Activated naive CD8-positive, alpha-beta T cell treated with anti-CD3 and anti-CD28 coated beads, Interleukin-2, amount 50 U/mL, for 24 hours (primary cell): Measurements from ENCODE around the gene THNSL1.

Experiments
- ATAC-seq: fragments of 150-1000 bp; cut with Tn5 transposase; one replicate; pipeline ENCODE4 v1.10.0; 2021
- DNase-seq: peaks from one replicate; pipeline ENCODE4 v3.0.0; 2021
- H3K27ac Mint-ChIP-seq: one replicate; pipeline ENCODE4 v1.8.0; 2021; ENCODE audit warnings: mild to moderate bottlenecking, mixed read lengths
- H3K27me3 Mint-ChIP-seq: one replicate; pipeline ENCODE4 v1.8.0; 2021; ENCODE audit warnings: mixed read lengths
- H3K36me3 Mint-ChIP-seq: one replicate; pipeline ENCODE4 v1.8.0; 2021; ENCODE audit warnings: low read depth, mixed read lengths
- H3K4me1 Mint-ChIP-seq: one replicate; pipeline ENCODE4 v1.8.0; 2021; ENCODE audit warnings: mixed read lengths
- H3K4me3 Mint-ChIP-seq: one replicate; pipeline ENCODE4 v1.8.0; 2021; ENCODE audit warnings: mild to moderate bottlenecking, moderate library complexity, mixed read lengths
- H3K9me3 Mint-ChIP-seq: one replicate; pipeline ENCODE4 v1.8.0; 2021; ENCODE audit warnings: mixed read lengths

The THNSL1 gene

DNA sequence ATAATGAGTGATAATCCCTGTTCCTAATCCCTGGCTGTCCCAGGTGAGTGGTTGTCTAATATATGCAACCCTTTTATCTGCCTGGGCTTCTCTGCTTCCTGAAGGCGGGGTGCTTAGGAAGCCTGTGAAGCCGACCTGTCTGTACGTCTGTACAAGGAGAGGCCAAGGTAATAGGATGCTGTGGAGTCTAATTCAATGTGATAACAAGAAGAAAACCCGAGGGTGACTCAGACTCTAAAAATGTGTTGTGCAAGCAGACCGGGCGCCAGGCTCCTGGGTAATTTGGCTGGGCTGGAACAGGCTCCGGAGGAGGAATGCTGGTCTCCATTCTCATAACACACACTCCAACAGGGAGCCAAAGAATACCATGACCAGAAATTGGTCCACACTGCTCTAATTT lies 43.6 kb downstream of the THNSL1 start:
- ATAC-seq: no peak
- DNase-seq: no peak
- Mint-ChIP-seq H3K36me3 (no peaks in the 10 kb centered on the region), H3K27ac (no peak overlapping the region), H3K27me3 (peaks cover 2% of the 10 kb centered on the region), H3K9me3 (peaks cover 3% of the 10 kb centered on the region), H3K4me3 (no peak overlapping the region), H3K4me1 (peaks cover 24% of the 10 kb centered on the region)

DNA sequence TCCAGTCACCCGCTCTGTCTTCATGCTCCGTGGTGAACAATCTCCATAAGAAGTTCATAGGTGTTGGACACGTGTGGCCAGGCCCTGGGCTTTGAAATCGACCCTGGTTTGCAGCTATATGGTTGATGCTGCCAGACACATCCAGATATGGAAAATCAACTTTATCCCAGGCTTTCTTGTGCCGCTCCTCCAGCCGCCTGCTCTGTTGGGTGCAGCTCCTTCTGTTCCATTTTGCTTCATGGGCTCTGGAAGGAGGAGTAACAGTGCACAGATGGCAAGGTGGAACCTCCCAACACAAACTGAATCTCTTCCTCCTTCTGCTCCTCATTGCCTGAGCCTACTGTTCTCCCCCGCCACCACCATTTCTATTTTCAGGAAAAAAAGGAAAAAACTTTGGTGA lies 44.7 kb downstream of the THNSL1 start:
- H3K4me3 Mint-ChIP-seq: no peak overlapping the region
- DNase-seq (no peak), ATAC-seq (no peak)
- H3K27me3 Mint-ChIP-seq: peaks cover 2% of the 10 kb centered on the region
- H3K4me1 Mint-ChIP-seq: peaks cover 24% of the 10 kb centered on the region
- no peak overlapping the region for H3K27ac Mint-ChIP-seq
- peaks cover 3% of the 10 kb centered on the region for H3K9me3 Mint-ChIP-seq
- no peaks in the 10 kb centered on the region for H3K36me3 Mint-ChIP-seq

GRCh38 chr10:25061711-25062449 lies 45.5 kb downstream of the THNSL1 start:
- peaks cover 2% of the 10 kb centered on the region for H3K27me3 Mint-ChIP-seq
- DNase-seq (no peak), ATAC-seq (no peak)
- peaks cover 24% of the 10 kb centered on the region for H3K4me1 Mint-ChIP-seq
- H3K4me3 Mint-ChIP-seq: peak overlapping the region; percentile 2
- peak overlapping the region; percentile 77 for H3K27ac Mint-ChIP-seq
- peaks cover 3% of the 10 kb centered on the region for H3K9me3 Mint-ChIP-seq
- H3K36me3 Mint-ChIP-seq: no peaks in the 10 kb centered on the region

GRCh38 chr10:25063157-25063556 lies 46.7 kb downstream of the THNSL1 start:
- no peak overlapping the region for H3K4me3 Mint-ChIP-seq
- no peak for ATAC-seq

DNA sequence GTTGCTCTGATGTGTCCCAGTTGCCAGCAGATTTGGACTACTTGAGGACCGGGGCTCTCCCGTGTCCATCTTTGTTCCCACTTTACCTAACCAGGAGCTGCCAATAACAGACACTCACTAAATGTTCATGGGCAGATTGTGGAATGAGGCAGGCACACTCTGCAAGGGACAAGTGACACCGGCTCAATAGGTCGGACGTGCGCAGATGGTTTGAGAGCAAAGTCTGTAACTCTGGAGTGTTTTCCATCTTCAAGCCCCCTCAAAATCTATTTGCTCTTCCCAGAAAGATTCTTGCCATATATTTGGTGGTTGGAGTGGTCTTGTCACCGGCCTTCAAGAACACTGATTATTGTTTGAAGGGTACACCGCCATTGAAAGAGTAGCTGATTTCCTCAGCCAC lies 47.2 kb downstream of the THNSL1 start:
- H3K27ac Mint-ChIP-seq: peak overlapping the region; percentile 6
- H3K36me3 Mint-ChIP-seq: no peaks in the 10 kb centered on the region

More at GRCh38 chr10:25063157-25063556, 46.7 kb downstream of the THNSL1 start:
- Mint-ChIP-seq H3K27me3 (peaks cover 2% of the 10 kb centered on the region), H3K4me1 (peaks cover 24% of the 10 kb centered on the region), H3K9me3 (peaks cover 3% of the 10 kb centered on the region), H3K27ac (peak overlapping the region; percentile 6), H3K36me3 (no peaks in the 10 kb centered on the region)
- DNase-seq: no peak

GRCh38 chr10:25064401-25064800 lies 48.0 kb downstream of the THNSL1 start:
- H3K9me3 Mint-ChIP-seq: peaks cover 3% of the 10 kb centered on the region
- no peak overlapping the region for H3K4me3 Mint-ChIP-seq
- H3K4me1 Mint-ChIP-seq: peaks cover 24% of the 10 kb centered on the region
- no peaks in the 10 kb centered on the region for H3K36me3 Mint-ChIP-seq
- H3K27ac Mint-ChIP-seq: no peak overlapping the region
- DNase-seq: no peak
- no peak for ATAC-seq
- peaks cover 2% of the 10 kb centered on the region for H3K27me3 Mint-ChIP-seq

More for the DNA sequence above, 47.2 kb downstream of the THNSL1 start:
- Mint-ChIP-seq H3K4me1 (peaks cover 24% of the 10 kb centered on the region), H3K27me3 (peaks cover 2% of the 10 kb centered on the region), H3K4me3 (no peak overlapping the region), H3K9me3 (peaks cover 3% of the 10 kb centered on the region)
- DNase-seq (no peak), ATAC-seq (no peak)

DNA sequence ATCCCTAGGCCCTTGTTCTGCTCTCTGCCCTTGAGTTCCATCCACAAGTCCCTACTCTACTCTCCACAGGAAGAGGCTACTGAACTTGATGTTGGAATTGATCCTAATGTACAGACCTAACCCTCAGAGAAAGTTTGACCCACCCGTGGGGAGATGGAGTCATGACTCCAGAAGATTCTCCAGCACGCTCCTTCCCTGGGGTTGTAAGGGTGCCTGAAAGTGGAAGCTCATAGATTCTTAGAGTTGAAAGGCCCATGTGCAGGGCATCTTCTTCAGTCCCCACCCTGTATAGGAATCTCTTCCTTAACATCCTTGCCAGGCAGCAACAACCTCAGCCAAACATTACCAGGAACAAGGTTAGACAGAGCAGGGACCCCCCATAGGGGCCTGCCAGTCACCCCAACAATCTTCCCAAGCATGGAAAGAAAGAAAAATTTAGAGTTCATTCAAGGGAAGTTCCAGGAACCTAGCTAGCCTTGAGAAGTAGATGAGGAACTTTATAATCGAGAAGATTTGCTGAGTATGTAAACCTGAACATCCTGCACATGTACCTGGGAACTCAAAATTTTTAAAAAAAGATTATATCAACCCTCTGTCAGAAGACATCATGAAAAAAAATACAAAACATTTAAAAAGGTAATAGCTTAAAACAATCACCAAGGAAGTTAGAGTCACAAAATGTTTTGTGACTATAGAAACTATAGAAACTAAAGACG lies 49.5 kb downstream of the THNSL1 start:
- Mint-ChIP-seq H3K4me1 (peaks cover 24% of the 10 kb centered on the region), H3K9me3 (peaks cover 3% of the 10 kb centered on the region), H3K27ac (no peak overlapping the region), H3K4me3 (no peak overlapping the region), H3K27me3 (no peaks in the 10 kb centered on the region), H3K36me3 (no peaks in the 10 kb centered on the region)
- DNase-seq (no peak), ATAC-seq (no peak)

GRCh38 chr10:25068152-25069058 lies 52.0 kb downstream of the THNSL1 start:
- DNase-seq: no peak
- Mint-ChIP-seq H3K4me1 (peaks cover 6% of the 10 kb centered on the region), H3K36me3 (no peaks in the 10 kb centered on the region), H3K9me3 (peaks cover 2% of the 10 kb centered on the region), H3K4me3 (no peak overlapping the region), H3K27ac (no peak overlapping the region), H3K27me3 (peaks cover 4% of the 10 kb centered on the region)
- no peak for ATAC-seq

DNA sequence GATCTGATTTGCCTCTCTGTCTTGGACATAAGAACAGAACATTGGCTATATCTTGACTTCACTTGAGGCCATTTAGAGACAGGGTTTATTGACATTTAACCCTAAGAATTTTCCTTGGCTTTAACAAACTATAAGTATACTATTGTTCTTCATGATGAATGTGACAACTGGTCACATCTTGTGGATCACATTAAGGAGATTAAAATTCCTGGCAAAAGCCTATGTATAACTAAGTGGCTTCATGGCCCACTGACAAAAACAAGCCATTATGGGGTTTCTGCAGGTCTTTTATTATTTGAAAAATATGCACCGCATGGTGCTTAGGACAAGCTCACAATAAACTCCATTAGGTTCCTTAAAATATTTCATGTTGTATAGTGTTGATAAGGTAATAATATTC lies 54.8 kb downstream of the THNSL1 start:
- H3K27ac Mint-ChIP-seq: no peak overlapping the region
- H3K4me3 Mint-ChIP-seq: no peak overlapping the region
- ATAC-seq (no peak), DNase-seq (no peak)
- H3K9me3 Mint-ChIP-seq: no peaks in the 10 kb centered on the region
- H3K36me3 Mint-ChIP-seq: no peaks in the 10 kb centered on the region
- H3K27me3 Mint-ChIP-seq: peaks cover 14% of the 10 kb centered on the region
- H3K4me1 Mint-ChIP-seq: no peaks in the 10 kb centered on the region

DNA sequence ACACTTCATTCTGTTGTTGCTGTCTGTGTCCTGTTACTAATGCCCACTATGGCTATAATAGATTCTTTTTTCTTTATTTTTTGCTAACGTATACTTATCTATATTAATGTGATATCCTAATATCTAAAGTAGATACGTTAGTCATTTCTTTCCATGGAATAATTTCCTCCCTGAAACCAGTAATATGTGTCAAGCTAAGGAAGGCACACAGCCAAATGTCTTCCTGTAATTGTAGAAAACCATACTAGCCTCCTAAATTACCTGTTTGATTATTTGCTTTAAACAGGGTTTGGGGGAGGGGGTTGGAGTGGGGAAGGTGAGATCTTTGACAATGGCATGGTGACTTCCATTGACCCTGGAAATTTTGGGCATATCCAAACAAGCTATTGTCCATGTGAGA lies 56.4 kb downstream of the THNSL1 start:
- H3K4me3 Mint-ChIP-seq: no peak overlapping the region
- DNase-seq (no peak), ATAC-seq (no peak)
- H3K4me1 Mint-ChIP-seq: no peaks in the 10 kb centered on the region
- H3K9me3 Mint-ChIP-seq: no peaks in the 10 kb centered on the region
- peaks cover 16% of the 10 kb centered on the region for H3K27me3 Mint-ChIP-seq
- H3K36me3 Mint-ChIP-seq: no peaks in the 10 kb centered on the region
- H3K27ac Mint-ChIP-seq: no peak overlapping the region

DNA sequence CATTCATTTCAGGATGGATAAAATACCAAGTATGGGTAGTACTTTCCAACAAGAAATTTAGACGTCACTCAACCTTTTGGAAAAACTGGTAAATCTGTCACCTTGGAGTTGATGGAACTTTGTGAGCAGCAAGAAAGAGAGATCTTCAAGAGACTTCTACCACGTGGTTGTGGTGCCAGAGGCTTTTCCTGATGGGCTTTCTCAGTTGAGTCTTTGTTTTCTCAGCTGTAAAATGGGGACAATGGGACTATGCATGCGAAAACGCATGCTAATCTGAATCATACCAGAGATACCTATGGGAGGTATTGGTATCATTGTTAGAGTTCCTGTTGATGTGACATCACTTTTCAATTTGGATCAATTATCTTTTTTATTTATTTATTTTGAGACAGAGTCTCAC lies 59.4 kb downstream of the THNSL1 start:
- Mint-ChIP-seq H3K4me1 (peaks cover 7% of the 10 kb centered on the region), H3K36me3 (no peaks in the 10 kb centered on the region), H3K4me3 (no peak overlapping the region), H3K27ac (no peak overlapping the region), H3K9me3 (no peaks in the 10 kb centered on the region), H3K27me3 (peaks cover 16% of the 10 kb centered on the region)
- ATAC-seq (no peak), DNase-seq (no peak)
